G401.6 (cell line): Measurements from ENCODE around the gene ASB10.

Source experiments
- FAIRE-seq: peaks from 2 replicates; lab custom pipeline; 2012; peaks lifted over from hg19 to GRCh38; lab: Jason Lieb, UNC

ASB10 gene

DNA sequence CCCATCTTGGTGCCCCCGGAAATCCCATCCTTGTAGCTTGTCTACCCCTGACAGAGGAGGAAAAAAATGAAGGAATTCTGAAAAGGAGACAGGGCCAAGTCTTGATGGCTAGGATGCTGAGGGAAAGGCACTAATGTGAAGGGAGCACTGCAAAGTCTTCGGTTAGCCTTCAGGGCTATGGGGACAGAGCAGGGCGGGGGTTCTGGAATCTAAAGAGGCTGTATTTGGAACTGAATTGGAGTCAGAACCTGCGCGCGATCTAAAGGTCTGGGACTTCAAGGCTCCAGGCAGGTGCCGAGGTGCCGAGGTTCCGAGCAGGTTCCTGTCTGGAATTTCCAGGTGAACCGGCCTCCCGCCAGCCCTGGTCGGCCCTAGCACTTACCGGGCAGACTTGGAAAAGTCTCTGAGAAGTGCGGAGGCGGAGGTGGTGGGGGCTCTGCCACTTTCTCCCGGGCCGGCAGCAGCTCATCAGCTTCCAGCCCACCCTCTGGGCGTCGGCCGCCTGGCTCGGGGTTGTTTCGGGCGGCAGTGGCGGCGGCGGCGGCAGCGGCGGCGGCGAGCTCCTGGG lies 20.3 kb downstream of the ASB10 start:
- FAIRE-seq = no peak

DNA sequence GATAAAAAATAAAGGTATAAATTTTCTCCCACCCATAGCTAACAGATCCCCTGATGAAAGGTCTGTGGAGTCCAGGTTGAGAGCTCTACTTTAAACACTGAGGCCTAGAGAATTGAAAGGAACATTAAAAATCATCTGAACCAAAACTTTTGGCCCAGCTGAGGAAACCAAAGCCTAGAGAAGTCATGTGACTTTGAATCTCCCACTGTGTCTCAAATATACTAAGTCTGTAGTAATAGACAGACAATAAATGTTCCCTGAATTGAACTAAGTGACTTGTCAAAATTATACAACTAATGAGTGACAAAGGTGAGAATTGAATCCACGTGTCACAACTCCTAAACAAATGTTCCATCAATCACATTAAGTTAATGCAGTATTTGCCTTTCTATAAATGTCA lies 25.3 kb downstream of the ASB10 start:
- no peak for FAIRE-seq

DNA sequence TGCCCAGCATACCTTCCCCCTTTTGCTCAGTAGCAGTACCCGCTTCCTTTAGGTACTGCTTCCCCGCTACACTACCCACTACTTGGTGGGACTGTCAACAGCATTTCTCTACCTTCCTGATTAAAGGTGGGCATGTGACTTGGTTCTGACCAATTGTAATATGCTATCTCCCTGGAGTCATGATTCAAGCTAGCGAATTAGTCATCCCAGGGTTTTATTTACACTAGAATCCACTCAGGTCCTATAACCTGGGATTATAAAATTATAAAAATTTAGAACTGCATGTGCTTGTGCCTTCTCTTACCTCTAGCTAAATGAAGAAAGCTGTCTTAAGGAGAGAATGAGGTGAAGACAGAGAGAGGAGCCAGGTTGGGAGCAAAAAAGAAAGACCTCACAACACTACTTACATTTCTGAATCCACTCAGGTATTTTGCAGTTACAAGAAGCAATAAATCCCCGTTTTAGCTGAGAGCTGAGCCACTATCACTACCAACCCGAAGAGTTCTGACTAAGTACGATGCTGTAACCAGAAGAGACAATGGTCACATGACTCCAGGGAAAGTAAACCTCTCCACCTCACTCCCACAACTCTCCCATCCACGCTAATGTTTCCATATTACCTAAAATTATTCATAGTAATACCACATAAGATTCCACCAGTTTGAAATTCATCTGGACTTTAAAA lies 29.3 kb downstream of the ASB10 start:
- FAIRE-seq = no peak

DNA sequence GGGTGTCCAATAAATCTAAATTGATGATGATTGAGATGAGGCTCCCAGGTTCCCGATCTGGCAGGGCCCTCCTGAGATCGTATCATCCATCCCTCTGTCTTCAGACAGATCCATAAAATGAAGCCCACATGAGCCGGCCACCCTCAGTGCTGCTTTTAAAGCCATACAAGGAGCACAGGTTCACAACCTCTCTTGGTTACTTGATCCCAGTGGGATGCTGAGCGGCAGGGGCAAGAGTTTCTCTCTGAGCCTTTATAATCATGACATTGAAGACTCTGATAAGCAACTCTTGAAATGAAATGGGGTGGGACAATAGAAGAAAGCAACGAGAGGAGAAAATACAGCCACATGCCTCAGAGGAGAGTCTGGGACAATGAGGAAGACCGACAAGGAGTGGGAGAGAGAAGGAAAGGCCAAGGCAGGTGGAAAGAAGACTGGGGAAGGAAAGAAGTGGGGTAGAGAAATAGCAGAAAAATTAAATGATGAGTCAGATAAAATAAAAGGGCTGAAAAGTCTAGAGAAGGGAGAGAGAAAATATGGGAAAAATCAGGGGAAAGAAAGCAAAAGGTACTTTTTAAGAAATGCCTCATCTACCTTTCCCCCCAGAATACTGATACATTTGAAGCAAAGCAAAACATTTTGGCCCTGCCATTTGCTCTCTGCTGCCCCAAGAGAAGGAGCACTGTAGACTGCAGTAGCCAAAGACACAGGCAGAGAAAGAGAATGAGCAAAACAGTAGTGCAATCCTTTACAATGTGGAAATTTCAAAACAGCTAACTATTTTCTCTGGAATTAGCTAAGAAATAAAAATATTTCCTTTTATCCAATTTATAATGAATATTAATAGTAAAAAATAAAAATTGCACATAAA lies 34.2 kb downstream of the ASB10 start:
- no peak for FAIRE-seq

DNA sequence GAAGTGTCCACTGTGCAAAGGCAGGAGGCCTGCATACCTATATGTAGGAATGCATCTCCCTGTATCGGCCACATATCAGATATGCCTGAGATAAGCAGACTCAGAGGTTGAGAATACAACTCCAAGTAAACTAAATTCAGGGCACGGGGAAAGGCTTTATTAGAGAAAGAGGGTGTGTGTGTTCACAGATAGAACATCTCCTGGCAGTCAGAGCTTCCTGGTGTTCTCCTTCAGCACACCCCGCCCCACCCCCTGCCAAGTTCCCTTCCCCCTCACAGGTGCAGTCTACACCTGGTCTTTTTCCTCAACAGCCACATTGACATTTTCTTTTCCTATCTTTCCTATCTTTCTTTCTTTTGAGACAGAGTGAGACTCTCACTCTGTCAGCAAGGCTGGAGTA lies 36.7 kb downstream of the ASB10 start:
- no peak for FAIRE-seq

DNA sequence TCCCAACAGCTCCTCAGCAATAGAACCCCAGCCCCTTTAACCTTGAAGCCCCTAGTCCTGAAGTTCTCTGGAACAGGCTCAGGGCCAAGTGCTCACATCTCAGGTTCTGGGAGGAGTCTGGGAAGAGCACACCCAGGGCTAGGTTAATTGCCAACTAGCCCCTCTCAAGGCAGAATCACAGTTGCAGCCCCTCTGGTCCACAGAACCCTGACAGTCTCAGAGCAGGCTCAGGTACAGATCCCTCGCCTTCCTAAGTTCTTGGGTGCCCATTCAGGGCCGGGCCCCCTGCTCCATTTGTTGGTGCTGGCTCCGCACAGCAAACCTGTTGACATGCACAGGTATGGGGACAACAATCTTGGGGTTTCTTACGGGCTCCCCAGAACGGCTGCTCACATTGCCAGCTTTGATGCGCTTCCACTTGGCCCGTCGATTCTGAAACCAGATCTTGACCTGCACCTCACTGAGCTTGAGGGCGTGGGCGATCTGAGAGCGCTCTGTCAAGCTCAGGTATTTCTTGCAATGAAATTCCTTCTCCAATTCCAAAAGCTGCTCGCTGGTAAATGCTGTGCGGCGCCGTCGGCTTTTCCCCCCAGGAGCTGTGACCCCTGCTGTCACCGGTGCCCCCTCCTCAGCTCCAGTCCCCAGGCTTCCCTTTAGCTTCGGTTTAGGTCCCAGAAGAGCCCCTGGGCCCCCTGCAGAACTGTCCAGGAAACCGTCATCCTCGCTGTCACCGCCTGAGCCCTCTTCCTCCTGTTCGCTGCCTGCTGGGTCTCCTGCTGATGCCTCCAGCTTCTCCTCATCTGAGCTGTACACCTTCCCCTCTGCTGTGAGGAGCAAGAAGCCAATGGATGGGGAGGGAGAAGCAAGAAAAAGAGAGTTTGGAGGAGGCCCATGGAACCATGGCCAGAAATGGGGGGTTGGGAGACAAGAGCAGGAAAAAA lies 38.5 kb downstream of the ASB10 start:
- no peak for FAIRE-seq

DNA sequence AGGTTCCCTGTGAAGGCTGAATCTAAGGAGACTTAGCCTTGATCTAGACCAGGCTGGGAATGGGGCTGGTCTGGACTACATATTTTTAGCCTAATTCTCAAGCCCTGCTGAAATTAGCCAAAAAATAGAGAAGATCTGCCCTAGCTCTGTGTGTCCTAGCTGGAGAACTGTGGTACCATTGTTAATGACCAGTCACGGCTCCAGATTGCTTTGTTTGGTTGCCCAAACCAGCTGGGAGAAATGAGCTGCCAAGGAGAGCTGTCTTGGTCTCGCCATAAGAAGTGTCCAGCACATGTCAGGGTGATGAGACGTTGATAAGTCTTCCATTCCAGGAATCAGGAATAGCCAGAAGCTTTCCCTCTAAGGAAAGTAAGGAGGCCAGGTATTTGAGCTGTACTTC lies 40.3 kb downstream of the ASB10 start:
- FAIRE-seq = no peak

DNA sequence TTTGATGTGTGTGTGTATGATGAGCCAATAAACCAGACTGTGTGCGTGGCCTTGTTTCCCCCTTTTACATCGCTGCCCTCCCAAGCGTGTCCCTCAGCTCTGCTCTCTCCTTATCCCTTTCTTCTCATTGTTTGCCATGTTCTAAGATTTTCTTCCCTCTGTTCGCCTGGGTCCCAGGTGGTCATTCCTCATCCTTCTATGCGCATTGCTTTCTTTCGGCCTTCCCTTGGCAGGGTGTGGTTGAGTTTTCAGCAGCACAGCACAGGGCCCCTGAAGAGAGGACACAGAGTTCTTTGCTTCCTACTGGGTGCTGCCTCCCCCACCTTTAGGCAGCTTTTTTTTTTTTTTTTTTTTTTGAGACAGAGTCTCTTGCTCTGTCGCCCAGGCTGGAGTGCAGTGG lies 42.7 kb downstream of the ASB10 start:
- no peak for FAIRE-seq

DNA sequence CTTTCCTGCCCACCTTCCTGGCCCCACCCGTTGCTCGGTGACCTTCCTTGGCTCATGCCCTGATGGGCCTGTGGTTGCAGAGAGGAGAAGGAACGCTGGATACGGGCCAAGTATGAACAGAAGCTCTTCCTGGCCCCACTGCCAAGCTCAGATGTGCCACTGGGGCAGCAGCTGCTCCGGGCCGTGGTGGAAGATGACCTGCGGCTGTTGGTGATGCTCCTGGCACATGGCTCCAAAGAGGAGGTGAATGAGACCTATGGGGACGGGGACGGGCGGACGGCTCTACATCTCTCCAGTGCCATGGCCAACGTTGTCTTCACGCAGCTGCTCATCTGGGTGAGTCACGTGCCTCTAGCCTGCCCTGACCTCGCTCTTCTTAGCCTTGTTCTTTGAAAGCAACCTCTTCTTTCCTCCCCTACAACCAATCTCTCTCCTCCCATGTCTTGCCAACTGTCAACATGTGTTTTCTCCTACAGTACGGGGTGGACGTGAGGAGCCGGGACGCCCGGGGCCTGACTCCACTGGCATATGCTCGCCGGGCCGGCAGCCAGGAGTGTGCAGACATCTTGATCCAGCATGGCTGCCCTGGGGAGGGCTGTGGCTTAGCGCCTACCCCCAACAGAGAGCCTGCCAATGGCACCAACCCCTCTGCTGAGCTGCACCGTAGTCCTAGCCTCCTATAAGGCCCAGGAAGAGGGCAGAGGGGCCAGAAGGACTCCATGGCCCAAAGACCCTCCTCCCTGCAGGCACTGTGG lies 43.6 kb downstream of the ASB10 start:
- FAIRE-seq = no peak

DNA sequence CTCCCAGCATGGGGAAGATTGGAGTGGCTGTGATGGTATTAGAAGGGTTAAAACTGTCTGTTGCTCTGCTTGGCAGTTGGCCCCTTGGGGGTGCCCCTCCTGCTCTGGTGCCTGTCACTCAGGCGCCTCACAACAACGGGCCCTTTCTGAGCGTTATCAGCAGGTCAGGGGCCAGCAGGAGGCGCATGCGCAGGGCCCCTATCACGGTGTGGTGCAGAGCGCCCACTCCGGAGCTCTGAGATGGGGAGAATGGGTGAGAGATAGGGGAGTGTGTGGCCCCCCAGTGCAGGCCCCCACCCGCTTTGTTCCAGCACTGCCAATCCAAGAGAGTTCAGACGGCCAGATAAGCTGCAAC lies 44.4 kb downstream of the ASB10 start:
- FAIRE-seq = no peak

DNA sequence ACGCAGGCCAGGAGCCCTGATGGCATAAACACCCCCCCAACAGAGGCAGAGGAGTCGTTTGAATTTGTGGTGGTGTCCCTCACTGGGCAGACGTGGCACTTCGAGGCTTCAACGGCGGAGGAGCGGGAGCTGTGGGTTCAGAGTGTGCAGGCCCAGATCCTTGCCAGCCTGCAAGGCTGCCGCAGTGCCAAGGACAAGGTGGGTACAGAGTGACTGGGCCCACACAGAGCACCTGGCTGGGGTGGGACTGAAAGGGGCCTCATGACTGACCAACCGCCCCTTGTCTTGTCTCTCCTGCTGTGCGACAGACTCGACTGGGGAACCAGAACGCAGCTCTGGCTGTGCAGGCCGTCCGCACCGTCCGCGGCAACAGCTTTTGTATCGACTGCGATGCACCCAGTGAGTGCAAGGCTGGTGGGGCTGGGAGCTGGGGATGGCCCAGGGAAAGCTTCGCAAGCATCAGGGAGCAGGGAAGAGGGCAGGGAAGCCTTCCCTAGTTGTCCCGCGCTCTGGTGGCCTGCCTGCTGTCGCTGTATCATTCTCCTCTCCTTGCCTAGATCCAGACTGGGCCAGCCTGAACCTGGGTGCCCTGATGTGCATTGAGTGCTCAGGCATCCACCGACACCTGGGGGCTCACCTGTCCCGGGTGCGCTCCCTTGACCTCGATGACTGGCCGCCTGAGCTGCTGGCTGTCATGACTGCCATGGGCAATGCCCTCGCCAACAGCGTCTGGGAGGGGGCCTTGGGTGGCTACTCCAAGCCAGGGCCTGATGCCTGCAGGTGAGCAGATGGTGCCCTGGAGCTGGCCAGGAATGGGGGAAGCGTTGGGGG lies 45.0 kb downstream of the ASB10 start:
- no peak for FAIRE-seq

DNA sequence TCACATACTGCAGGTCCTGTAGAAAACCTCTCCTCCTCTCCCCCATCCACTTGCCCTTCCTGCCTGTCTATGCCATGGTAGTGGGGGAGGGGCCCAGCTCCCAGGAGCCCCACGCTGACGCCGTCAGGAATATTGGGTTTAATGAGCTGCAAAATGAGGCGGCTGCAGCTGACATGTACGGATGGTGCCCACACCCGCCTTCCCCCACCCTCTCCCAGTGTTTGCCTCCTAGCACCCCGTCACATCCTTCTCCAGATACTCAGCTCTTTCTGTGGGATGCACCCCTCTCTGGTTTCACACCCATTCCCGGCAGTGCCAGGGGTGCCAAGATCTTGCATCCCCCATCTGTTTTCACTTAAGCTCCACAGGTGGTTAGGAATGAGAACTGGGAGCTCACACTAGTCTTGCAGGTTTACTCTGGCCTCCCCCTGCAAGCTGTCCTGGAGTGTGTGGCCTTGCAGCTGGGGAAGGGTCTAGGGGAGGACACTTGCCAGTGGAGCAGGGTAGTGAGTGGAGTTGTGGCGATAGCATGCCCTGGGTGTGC lies 45.7 kb downstream of the ASB10 start:
- no peak for FAIRE-seq

DNA sequence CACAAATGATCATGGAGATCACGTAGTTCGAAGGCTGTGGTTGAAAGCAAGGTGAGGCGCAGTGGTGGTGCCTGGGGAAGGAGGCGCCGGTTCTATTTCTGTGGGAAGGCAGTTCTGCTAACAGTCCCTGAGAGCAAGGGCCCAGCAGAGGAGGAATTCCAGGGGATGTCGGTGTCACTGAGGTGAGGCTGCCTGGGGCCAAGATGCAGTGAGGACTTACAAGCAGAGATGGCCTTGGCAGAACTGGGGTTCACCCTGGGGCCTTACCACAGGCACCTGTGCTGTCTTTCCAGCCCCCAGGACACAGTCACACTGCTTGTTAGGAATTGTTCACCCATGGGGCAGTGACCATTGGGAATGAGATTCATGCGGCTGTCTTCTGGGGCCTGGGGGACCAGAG lies 46.2 kb downstream of the ASB10 start:
- FAIRE-seq = no peak

DNA sequence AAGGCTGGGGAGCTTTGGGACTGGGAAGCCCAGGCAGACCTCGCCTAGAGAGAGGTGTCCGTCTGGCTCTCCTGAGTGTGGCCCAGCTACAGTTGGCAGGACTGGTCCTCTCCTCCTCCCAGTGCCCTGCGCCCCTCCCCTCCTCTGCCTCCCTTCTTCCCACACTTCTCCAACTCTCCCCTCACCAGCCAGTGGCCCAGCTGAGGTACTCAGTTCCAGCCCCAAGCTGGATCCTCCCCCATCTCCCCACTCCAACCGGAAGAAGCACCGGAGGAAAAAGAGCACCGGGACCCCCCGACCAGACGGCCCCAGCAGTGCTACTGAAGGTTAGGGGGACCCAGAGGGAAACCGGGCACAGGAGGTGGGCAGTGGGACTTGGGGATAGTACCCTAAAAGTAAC lies 47.3 kb downstream of the ASB10 start:
- no peak for FAIRE-seq

DNA sequence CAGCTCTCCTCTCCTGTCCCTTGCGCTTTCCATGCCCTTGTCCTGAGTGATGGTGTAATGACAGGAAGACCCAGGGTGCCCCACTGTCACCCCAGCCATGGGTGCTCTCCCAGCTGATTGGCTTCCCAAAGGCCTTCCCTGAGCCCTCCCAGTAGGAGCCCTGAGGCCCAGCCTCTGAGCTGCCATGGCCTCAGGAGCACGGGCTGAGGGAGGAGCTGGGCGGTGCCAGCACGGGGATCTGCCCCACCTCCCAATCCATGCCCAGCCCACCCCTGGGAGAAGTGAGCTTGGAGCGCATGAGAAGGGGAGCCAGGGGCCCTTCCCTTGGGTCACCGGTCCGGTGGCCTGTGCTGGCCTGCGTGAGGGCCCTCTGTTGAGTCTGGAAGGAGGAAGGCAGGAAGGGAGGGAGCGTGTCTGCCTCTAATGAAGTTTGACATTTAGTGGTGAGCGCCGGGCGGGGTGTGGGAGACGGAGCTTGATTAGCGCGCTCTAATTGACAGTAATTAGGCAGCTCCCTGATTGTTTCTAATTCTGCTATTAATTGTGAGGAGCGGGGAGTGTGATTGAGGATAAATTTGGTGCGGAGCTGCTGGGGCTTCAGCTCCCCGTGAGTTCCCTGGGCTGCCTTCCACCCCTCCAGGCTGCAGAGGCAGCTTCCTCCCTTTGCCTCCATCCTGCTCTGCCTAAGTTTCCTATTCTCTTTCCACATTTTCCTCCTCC lies 47.8 kb downstream of the ASB10 start:
- FAIRE-seq = no peak

DNA sequence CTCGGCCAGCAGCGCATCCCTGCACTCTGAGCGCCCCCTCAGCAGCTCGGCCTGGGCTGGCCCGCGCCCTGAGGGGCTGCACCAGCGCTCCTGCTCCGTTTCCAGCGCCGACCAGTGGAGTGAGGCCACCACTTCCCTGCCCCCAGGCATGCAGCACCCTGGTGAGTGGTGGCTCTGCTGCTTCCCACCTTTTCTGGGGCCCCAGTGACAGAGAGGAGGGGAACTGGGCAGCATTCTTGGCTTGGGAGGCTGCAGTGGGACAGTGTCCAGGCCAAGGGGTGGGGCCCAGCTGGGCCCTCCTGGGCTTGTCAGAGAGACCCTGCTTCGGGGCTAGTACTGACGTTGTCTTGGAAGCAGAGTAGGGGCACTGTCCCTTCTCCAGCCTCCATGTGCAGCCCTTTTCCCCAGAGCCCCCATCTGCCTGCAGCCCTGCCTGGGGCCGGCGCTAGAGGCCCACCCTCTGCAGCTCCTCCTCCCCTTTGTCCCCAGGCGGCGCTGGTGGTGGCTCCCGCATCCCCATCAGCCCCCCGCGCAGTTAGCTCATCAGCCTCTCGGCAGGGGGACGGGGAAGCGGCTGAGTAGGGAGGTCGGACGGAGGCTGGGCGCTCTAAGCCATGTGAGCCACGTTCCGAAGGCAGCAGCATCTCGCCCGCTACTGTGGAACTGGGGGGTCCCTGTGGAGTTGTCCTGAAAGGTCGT lies 48.7 kb downstream of the ASB10 start:
- no peak for FAIRE-seq

DNA sequence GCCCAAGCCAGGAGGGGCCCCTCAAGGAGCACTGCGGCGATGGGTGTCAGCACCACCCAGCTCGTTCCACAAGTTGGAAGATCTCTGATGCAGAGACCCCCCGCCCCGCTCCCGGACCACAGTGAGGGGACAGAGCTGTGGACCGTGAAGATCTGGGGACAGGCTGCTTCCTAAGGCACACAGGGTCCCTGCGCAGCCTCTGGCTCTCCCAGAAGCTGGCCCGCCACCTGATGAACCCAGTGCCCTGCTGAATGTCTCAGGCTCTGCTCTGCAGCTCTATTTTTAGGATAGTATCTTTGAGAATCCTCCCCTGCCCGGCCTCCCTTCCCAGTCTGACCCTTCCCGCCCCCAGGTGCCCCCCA lies 49.3 kb downstream of the ASB10 start:
- no peak for FAIRE-seq

DNA sequence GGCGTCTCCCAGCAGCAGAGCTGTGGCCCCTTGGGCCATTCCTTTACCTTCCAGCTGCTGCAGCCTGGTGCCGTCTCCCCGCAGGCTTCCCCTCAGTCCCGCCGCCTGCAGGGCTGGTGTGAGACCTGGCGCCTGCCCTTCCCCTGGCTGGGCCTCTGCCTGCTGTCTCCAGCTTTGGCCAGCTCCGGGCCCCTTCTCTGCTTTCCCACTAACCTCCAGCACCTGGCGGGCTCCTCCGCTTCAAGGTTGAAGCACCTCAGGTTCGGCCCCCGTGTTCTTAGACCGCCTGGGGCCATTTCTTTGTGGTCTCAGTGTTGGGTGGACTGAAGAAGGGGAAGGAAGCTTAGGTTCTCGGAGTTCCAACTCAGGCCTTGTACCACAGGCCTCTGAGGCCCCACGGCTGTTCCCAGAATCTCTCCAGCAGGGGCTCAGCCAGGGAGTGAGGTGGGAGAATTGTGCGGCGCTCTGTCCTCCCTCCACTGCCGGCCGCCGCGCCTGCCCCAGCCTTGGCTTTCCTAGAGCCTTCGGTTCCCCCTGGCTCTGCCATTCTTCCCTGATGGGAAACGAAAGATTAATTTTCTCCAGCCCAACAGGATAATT lies 49.9 kb downstream of the ASB10 start:
- FAIRE-seq = no peak
